Upper lobe of right lung (tissue), 1 donor: ENCODE measurements around the gene CPSF4L. TPM values are rescaled to one million over a fixed set of nuclear protein-coding genes. Genes with fewer than 3 reads are reported as not detected.

Experiments used
- ATAC-seq: fragments of 200-7000 bp; cut with Tn5 transposase; one replicate; pipeline ENCODE4 v1.9.1; 2020; ENCODE audit warnings: mild to moderate bottlenecking, moderate library complexity
- DNase-seq: peaks from one replicate; pipeline ENCODE4 v3.0.0-alpha.2; 2020
- H3K27ac ChIP-seq: fragments of 200-600 bp; one replicate; pipeline ENCODE4 v1.8.0; 2022
- H3K27me3 ChIP-seq: fragments of 200-600 bp; one replicate; pipeline ENCODE4 v1.8.0; 2022; ENCODE audit warnings: mild to moderate bottlenecking
- H3K36me3 ChIP-seq: fragments of 200-600 bp; one replicate; pipeline ENCODE4 v1.8.0; 2022
- H3K4me1 ChIP-seq: fragments of 200-600 bp; one replicate; pipeline ENCODE4 v1.8.0; 2022
- H3K4me3 ChIP-seq: fragments of 200-600 bp; one replicate; pipeline ENCODE4 v1.8.0; 2022; ENCODE audit warnings: mild to moderate bottlenecking
- H3K9me3 ChIP-seq: fragments of 200-600 bp; one replicate; pipeline ENCODE4 v1.8.0; 2022
- CTCF ChIP-seq: fragments of 200-600 bp; IDR thresholded peaks from one replicate; pipeline ENCODE4 v1.8.0; 2022; ENCODE audit warnings: antibody characterized with exemption
- intact Hi-C: fragments of 100-400 bp; cut with DNase I; formaldehyde crosslinking; loops from one replicate; pipeline ENCODE4 v1.11.0; 2022
- total RNA-seq: library from RNA; stranded (reverse); fragmentation: NEBNext Ultra II Directional; extraction: Animal tissue kit (Norgen Biotek cat#: 25700); gene quantifications from one replicate; pipeline ENCODE4 v1.2.1, GENCODE V29; 2021
- donor health status: DM: no; HTN: yes; CAD: no; lungs with severe emphysema.

CPSF4L gene
- total RNA-seq, 1 donor from 2014 or later: not detected

GRCh38 chr17:73223626-73224230 lies 38.0 kb downstream of the CPSF4L start:
- no peaks in the 10 kb centered on the region for H3K36me3 ChIP-seq
- no peaks in the 10 kb centered on the region for H3K9me3 ChIP-seq
- no peak overlapping the region for H3K27ac ChIP-seq
- DNase-seq (no peak), ATAC-seq (no peak)
- intact Hi-C loops: no loop called here
- no peak overlapping the region for H3K4me3 ChIP-seq
- no peak for TF ChIP-seq CTCF
- no peaks in the 10 kb centered on the region for H3K27me3 ChIP-seq
- peaks cover 19% of the 10 kb centered on the region for H3K4me1 ChIP-seq

- no peak for TF ChIP-seq CTCF
- Histone ChIP-seq H3K36me3 (peaks cover 6% of the 10 kb centered on the region), H3K27me3 (no peaks in the 10 kb centered on the region), H3K9me3 (no peaks in the 10 kb centered on the region), H3K4me3 (no peak overlapping the region), H3K27ac (no peak overlapping the region), H3K4me1 (no peaks in the 10 kb centered on the region)
- intact Hi-C loops: no loop called here
- no peak for DNase-seq
- ATAC-seq: peak; percentile 82
Observed at GRCh38 chr17:73215447-73215846, 46.2 kb downstream of the CPSF4L start.

- ATAC-seq: no peak
- intact Hi-C loops: no loop called here
- H3K27ac ChIP-seq: no peak overlapping the region
Observed at GRCh38 chr17:73214851-73215250, 46.8 kb downstream of the CPSF4L start.

GRCh38 chr17:73214008-73214407 lies 47.7 kb downstream of the CPSF4L start:
- no peak for TF ChIP-seq CTCF
- intact Hi-C loops: no loop called here
- Histone ChIP-seq H3K4me1 (no peaks in the 10 kb centered on the region), H3K4me3 (no peak overlapping the region), H3K27me3 (no peaks in the 10 kb centered on the region), H3K36me3 (peaks cover 17% of the 10 kb centered on the region), H3K9me3 (no peaks in the 10 kb centered on the region), H3K27ac (no peak overlapping the region)
- ATAC-seq (no peak), DNase-seq (no peak)

More at GRCh38 chr17:73214851-73215250, 46.8 kb downstream of the CPSF4L start:
- Histone ChIP-seq H3K4me3 (no peak overlapping the region), H3K36me3 (peaks cover 9% of the 10 kb centered on the region), H3K27me3 (no peaks in the 10 kb centered on the region), H3K9me3 (no peaks in the 10 kb centered on the region), H3K4me1 (no peaks in the 10 kb centered on the region)
- DNase-seq: no peak
- TF ChIP-seq CTCF: no peak

- H3K9me3 ChIP-seq: no peaks in the 10 kb centered on the region
- ATAC-seq (no peak), DNase-seq (no peak)
- H3K27ac ChIP-seq: no peak overlapping the region
- intact Hi-C loops: no loop called here
- no peaks in the 10 kb centered on the region for H3K4me1 ChIP-seq
- H3K4me3 ChIP-seq: no peak overlapping the region
- TF ChIP-seq CTCF: no peak
- no peaks in the 10 kb centered on the region for H3K27me3 ChIP-seq
- peaks cover 40% of the 10 kb centered on the region for H3K36me3 ChIP-seq
Observed at GRCh38 chr17:73211745-73212144, 49.9 kb downstream of the CPSF4L start.
